Activated CD4-positive, alpha-beta T cell treated with anti-CD3 and anti-CD28 coated beads, Interleukin-2, amount 10 ng/mL, durations not matched to agents 7 days and 5 days (primary cell): Measurements from ENCODE around the gene CUL1. TPM values are rescaled to one million over a fixed set of nuclear protein-coding genes. Genes with fewer than 3 reads are reported as not detected.

Experiments used
- CTCF ChIA-PET: fragments of 350-600 bp; sonication (Branson Sonifier 250); formaldehyde crosslinking; loops from one replicate; lab custom pipeline; 2021; ENCODE audit warnings: antibody characterized with exemption; lab: Charles Lee
- POLR2A ChIA-PET: fragments of 350-600 bp; sonication (Branson Sonifier 250); formaldehyde crosslinking; loops from one replicate; lab custom pipeline; 2021; ENCODE audit warnings: antibody characterized with exemption; lab: Charles Lee
- DNase-seq: peaks from one replicate; pipeline ENCODE4 v3.0.0-alpha.2; 2020
- H3K27ac Mint-ChIP-seq: one replicate; pipeline ENCODE4 v1.8.0; 2021; ENCODE audit warnings: mild to moderate bottlenecking, moderate library complexity, mixed read lengths
- H3K27me3 Mint-ChIP-seq: one replicate; pipeline ENCODE4 v1.8.0; 2021; ENCODE audit warnings: mixed read lengths
- H3K36me3 Mint-ChIP-seq: one replicate; pipeline ENCODE4 v1.8.0; 2021; ENCODE audit warnings: low read depth, mixed read lengths
- H3K4me1 Mint-ChIP-seq: one replicate; pipeline ENCODE4 v1.8.0; 2021; ENCODE audit warnings: mixed read lengths
- H3K4me3 Mint-ChIP-seq: one replicate; pipeline ENCODE4 v1.8.0; 2021; ENCODE audit warnings: mild to moderate bottlenecking, moderate library complexity, mixed read lengths
- H3K9me3 Mint-ChIP-seq: one replicate; pipeline ENCODE4 v1.8.0; 2021; ENCODE audit warnings: mixed read lengths
- total RNA-seq, 2 experiments: library from RNA; stranded (reverse); gene quantifications; one replicate each; pipeline ENCODE4 v1.2.3, GENCODE V29; 2021

CUL1 gene
- total RNA-seq, 2 experiments from 2014 or later, result 51.9 to 57.8 TPM

DNA sequence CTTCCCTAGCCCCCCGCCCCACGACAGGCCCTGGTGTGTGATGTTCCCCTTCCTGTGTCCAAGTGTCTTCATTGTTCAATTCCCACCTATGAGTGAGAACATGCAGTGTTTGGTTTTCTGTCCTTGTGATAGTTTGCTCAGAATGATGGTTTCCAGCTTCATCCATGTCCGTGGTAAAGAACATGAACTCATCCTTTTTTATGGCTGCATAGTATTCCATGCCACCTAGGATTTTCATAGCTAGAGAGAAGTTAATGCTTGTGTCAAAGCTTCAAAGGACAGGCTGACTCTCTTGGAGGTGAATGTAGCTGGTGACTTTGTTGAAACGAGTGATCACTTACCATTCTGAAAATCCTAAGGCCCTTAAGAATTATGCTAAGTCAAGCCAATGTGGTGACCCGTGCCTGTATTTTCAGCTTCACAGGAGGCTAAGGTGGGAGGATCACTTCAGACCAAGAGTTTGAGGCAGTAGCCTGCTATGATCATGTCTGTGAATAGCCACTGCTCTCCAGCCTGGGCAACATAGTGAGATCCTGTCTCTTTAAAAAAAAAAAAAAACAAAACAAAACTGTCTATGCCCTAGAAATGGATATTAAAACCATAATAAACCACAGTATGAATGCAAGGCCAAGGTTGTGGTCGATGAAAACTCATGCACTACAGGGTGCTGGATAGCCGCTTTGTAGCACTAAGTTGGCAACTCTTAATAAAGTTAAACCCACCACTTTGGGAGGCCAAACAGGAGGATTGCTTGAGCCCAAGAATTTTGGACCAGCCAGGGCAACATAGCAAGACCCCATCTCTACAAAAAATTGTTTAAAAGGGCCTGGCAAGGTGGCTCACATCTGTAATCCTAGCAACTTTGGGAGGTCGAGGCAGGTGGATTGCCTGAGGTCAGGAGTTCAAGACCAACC lies 52.0 kb downstream of the CUL1 start:
- H3K4me3 Mint-ChIP-seq, result no peak overlapping the region
- DNase-seq, result no peak
- H3K27me3 Mint-ChIP-seq, result no peaks in the 10 kb centered on the region
- peaks cover 2% of the 10 kb centered on the region for H3K9me3 Mint-ChIP-seq
- H3K4me1 Mint-ChIP-seq, result peaks cover 15% of the 10 kb centered on the region
- ChIA-PET POLR2A (no interaction called here), CTCF (interaction anchor here (0.8 kb wide), 1 partner anchor 10 kb away, joined by 3 read pairs; no protein-coding TSS in a partner anchor)
- no peak overlapping the region for H3K27ac Mint-ChIP-seq
- H3K36me3 Mint-ChIP-seq, result peaks cover 32% of the 10 kb centered on the region

DNA sequence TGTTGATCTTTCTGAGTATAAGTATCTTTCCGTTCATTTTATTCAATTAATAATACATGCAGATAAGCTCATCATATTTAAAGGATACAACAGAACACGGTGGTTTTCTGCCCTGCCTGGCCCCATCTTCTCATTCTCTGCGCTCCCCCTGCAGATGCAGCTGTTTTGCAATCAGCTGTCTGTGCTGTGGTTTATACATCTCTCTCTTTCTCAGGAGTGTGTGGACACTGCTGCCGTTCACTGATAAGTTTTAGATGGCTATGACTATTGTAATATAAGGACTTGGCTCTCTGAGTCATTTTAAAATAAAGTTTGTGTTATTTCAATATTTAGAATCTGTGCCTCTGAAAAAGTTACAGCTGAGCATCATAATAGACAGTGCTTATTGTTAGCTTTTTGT lies 54.5 kb downstream of the CUL1 start:
- Mint-ChIP-seq H3K4me1 (peaks cover 8% of the 10 kb centered on the region), H3K27ac (no peak overlapping the region), H3K36me3 (peaks cover 46% of the 10 kb centered on the region), H3K9me3 (peaks cover 2% of the 10 kb centered on the region), H3K27me3 (no peaks in the 10 kb centered on the region), H3K4me3 (no peak overlapping the region)
- ChIA-PET POLR2A (no interaction called here), CTCF (no interaction called here)
- no peak for DNase-seq

DNA sequence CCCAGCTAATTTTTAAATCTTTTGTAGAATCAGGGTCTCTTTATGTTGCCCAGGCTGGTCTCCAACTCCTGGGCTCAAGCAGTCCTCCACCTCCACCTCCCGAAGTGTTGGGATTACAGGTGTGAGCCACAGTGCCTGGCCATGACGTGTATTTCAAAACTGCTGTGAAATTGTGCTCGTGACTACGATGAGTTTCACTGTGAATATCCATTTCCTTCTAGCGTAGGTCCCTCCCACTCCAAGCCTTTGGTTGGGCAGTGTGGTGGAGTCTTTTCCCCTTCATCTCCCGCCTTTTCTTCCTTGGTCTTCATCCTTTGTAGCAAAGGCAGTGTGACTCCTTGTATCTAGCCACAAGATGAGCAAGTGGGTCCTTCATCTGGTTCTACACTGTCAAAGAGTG lies 56.2 kb downstream of the CUL1 start:
- DNase-seq, result no peak
- no peaks in the 10 kb centered on the region for H3K27me3 Mint-ChIP-seq
- no peaks in the 10 kb centered on the region for H3K9me3 Mint-ChIP-seq
- ChIA-PET POLR2A (interaction anchor here (0.6 kb wide), 1 partner anchor 105 kb away, joined by 4 read pairs; no protein-coding TSS in a partner anchor), CTCF (interaction anchor here (0.9 kb wide), 1 partner anchor 8 kb away, joined by 3 read pairs; no protein-coding TSS in a partner anchor)
- H3K27ac Mint-ChIP-seq, result peak overlapping the region; percentile 78
- peaks cover 42% of the 10 kb centered on the region for H3K36me3 Mint-ChIP-seq
- H3K4me3 Mint-ChIP-seq, result no peak overlapping the region
- H3K4me1 Mint-ChIP-seq, result peaks cover 8% of the 10 kb centered on the region

DNA sequence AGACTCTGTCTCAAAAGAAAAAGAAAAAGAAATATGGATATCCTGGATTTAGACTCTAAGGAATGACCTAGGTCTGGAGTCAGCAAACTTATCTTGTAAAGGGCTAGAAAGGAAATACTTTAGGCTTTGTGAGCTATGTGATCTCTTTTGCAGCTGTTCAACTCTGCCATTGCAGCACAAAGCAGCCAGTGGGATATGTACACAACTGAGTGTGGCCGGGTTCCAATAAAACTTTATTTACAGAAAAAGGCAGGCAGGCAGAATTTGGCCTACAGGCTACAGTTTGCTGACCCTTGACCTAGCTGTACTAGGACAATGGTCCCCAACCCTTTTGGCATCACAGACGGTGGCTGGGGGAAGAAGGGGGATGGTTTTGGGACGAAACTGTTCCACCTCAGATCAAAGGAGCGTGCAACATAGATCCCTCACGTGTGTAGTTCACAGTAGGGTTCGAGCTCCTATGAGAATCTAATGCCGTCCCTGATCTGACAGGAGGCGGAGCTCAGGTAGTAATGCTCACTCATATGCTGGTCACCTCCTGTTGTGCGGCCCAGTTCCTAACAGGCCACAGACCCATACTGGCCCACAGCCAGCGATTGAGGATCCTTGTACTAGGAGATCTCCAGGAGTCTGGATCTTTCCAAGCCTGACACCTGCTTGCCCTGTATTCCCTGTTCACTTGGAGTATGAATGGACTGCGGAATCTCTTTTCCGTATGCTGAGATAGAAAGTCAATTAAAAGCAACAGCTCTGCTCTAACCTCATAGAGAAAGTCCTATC lies 63.0 kb downstream of the CUL1 start:
- H3K27ac Mint-ChIP-seq, result no peak overlapping the region
- H3K27me3 Mint-ChIP-seq, result no peaks in the 10 kb centered on the region
- H3K4me1 Mint-ChIP-seq, result no peaks in the 10 kb centered on the region
- ChIA-PET POLR2A (no interaction called here), CTCF (interaction anchor here (0.9 to 1.4 kb wide), 3 partner anchors 11 to 51 kb away, joined by 3 to 4 read pairs (median 3); no protein-coding TSS in a partner anchor)
- peaks cover 36% of the 10 kb centered on the region for H3K36me3 Mint-ChIP-seq
- DNase-seq, result no peak
- no peaks in the 10 kb centered on the region for H3K9me3 Mint-ChIP-seq
- H3K4me3 Mint-ChIP-seq, result no peak overlapping the region

DNA sequence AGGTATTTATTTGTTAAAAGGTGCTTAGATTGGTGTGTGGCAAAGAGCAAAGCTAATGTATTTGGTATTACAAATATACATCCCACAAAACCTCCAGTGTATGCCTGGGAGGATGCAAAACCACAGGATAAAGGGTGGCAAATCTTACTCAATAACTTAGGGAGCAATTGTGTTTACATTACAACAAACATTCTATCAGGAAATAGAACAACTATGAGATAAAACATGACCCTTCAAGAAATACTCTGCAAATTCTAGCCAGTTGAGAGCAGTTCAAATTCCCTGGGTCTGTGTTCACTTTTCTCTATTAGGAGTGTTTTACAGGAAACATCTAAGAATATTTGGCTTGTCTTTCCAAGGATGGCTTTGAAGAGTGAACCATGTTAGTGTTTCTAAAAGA lies 64.9 kb downstream of the CUL1 start:
- H3K9me3 Mint-ChIP-seq, result no peaks in the 10 kb centered on the region
- no peak overlapping the region for H3K27ac Mint-ChIP-seq
- POLR2A ChIA-PET, result no interaction called here
- peaks cover 30% of the 10 kb centered on the region for H3K36me3 Mint-ChIP-seq
- CTCF ChIA-PET, result interaction anchor here (1.0 kb wide), 1 partner anchor 10 kb away, joined by 3 read pairs; no protein-coding TSS in a partner anchor
- DNase-seq, result no peak
- no peak overlapping the region for H3K4me3 Mint-ChIP-seq
- no peaks in the 10 kb centered on the region for H3K4me1 Mint-ChIP-seq
- no peaks in the 10 kb centered on the region for H3K27me3 Mint-ChIP-seq

DNA sequence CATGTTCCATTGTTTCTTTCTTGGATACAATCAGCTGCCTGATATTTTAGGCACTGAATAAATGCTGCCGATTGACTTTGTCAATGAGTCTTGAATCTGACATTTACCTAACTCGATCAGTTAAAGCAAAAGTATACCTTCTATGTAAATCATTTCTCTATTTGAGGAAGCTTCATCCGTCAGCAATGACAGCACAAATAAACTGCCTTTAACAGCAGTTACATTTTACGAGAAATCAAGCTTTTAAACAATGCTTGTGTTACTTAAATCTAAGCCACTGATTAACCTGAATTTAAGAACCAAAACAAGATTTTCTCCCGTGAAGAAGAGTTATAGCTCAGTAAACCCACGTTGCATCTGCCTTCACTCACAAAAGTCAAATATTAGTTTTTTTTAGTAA lies 71.3 kb downstream of the CUL1 start:
- ChIA-PET CTCF (interaction anchor here (1.6 kb wide), 1 partner anchor 17 kb away, joined by 3 read pairs; no protein-coding TSS in a partner anchor), POLR2A (no interaction called here)
- DNase-seq, result no peak
- Mint-ChIP-seq H3K9me3 (no peaks in the 10 kb centered on the region), H3K36me3 (peaks cover 28% of the 10 kb centered on the region), H3K4me3 (no peak overlapping the region), H3K27me3 (no peaks in the 10 kb centered on the region), H3K27ac (no peak overlapping the region), H3K4me1 (peaks cover 27% of the 10 kb centered on the region)

DNA sequence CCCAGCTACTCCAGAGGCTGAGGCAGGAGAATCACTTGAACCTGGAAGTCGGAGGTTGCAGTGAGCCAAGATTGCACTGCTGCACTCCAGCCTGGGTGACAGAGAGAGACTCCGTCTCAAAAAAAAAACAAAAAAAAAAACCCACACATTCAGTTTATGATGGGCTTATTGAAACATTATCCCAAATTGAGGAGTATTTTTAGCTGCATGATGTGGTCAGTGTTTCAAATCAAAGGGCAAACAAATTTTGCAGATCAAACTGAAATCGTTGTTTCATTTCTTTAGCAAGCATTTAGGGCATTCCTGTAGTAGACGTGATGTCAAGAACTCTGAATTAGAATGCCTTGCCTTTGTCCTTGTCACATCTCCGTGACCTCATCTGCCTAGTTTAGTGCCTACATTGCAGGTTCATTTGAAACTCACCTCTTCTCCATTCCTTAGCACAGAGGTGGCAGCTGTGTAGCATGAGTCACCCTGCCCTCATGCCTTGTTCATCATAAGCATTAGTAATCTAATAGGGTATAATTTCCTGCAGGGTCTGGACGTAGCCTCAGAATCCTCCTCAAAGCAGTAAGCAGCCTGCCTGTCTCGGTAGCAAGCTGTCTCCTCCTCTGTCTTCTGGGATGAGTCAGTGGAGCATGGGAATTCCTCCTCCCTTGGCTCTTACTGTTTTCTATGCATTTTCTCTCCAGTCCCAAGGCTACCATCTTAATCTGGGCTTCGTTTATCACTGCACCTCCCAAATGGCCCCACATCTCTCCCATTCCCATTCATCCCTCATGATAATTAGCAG lies 73.8 kb downstream of the CUL1 start:
- Mint-ChIP-seq H3K9me3 (no peaks in the 10 kb centered on the region), H3K4me3 (peak overlapping the region; percentile 6), H3K27me3 (no peaks in the 10 kb centered on the region), H3K4me1 (peaks cover 33% of the 10 kb centered on the region), H3K27ac (peak overlapping the region; percentile 91), H3K36me3 (peaks cover 36% of the 10 kb centered on the region)
- DNase-seq, result no peak
- POLR2A ChIA-PET, result interaction anchor here (0.6 kb wide), 1 partner anchor 205 kb away, joined by 3 read pairs; no protein-coding TSS in a partner anchor
- CTCF ChIA-PET, result interaction anchor here (0.6 to 1.5 kb wide), 3 partner anchors 12 to 144 kb away, joined by 3 read pairs; no protein-coding TSS in a partner anchor

DNA sequence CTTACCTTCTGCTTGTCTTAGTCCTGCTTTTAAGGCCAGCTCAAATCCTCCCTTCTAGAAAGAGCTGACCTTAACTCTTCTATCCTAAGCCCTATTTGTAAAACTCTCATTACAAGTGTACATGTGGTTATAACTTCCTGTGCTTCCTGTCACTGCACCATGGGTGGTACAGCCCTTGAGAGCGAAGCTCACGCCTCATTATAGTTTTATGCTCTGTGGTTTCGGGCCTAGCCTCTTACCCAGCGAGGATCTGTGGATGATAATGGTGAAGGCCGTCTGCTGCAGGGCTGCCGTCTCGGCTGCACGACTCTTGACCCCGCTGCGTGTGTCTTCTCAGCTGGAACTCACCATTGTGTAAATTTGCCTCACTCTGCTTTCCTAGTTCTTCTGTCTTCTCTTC lies 74.6 kb downstream of the CUL1 start:
- H3K27ac Mint-ChIP-seq, result peak overlapping the region; percentile 91
- CTCF ChIA-PET, result interaction anchor here (0.5 to 1.2 kb wide), 7 partner anchors 10 to 194 kb away, joined by 3 to 4 read pairs (median 3); partner anchors contain the start of gene CUL1
- H3K4me3 Mint-ChIP-seq, result peak overlapping the region; percentile 10
- H3K4me1 Mint-ChIP-seq, result peaks cover 33% of the 10 kb centered on the region
- peaks cover 33% of the 10 kb centered on the region for H3K36me3 Mint-ChIP-seq
- peak; percentile 62 for DNase-seq
- H3K9me3 Mint-ChIP-seq, result no peaks in the 10 kb centered on the region
- POLR2A ChIA-PET, result interaction anchor here (0.5 to 0.6 kb wide), 2 partner anchors 51 to 191 kb away, joined by 3 read pairs; no protein-coding TSS in a partner anchor
- no peaks in the 10 kb centered on the region for H3K27me3 Mint-ChIP-seq

DNA sequence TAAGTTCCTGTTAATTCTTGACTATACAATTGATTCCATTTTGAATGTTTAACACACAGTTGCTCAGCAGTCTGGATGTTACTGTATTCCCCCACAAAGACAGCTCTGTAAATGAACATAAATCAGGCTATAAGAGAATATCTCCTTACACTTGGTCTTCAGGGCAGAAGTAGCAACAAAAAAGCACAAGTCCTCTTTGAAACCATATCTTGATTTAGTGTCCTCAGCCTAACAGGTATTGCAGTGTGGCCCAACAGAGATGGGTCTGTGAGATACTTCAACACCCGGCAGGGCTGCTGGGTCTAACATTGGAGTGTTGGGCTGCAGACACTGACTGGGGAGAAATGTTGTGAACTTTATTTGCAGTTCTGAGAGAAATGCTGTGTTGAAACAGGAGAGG lies 75.8 kb downstream of the CUL1 start:
- H3K36me3 Mint-ChIP-seq, result peaks cover 33% of the 10 kb centered on the region
- H3K4me3 Mint-ChIP-seq, result no peak overlapping the region
- ChIA-PET POLR2A (no interaction called here), CTCF (interaction anchor here (0.6 to 1.2 kb wide), 4 partner anchors 11 to 199 kb away, joined by 3 to 5 read pairs (median 4); partner anchors contain the start of gene CUL1)
- H3K9me3 Mint-ChIP-seq, result no peaks in the 10 kb centered on the region
- H3K27me3 Mint-ChIP-seq, result no peaks in the 10 kb centered on the region
- no peak overlapping the region for H3K27ac Mint-ChIP-seq
- H3K4me1 Mint-ChIP-seq, result peaks cover 33% of the 10 kb centered on the region
- DNase-seq, result no peak

DNA sequence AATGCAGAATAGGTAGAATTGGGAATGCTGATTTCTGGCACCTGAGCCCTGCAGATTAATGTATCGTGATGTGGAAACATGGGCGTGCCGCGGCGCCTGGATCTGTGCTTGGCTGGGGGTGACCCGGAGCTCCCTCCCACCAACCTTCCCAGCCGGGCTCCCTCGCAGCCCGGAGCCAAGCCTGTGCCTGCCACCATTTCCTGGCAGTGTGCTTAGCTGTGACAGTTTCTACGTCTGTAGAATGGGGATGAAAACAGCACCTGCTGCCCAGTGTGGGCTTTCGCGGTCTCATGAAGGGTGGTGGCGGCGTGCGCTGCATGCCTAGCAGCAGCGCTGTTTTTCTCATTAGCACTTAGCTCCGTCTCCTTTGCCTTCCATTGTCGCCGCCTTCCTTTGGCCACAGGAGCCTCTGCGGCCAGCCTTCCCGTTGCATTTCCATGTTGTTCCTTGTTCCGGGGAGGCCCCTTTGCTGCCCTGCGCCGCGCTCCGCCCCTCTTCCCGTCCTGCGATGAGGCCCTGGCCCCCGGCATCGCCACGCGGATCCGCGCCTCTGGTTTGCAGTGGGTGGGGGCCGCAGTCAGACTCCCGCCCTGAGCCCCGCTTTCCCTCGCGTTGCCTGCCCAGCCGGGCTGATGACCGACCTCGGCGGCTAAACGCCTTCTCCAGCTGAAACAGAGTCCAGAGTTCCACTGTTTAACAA lies 84.2 kb downstream of the CUL1 start:
- DNase-seq, result no peak

DNA sequence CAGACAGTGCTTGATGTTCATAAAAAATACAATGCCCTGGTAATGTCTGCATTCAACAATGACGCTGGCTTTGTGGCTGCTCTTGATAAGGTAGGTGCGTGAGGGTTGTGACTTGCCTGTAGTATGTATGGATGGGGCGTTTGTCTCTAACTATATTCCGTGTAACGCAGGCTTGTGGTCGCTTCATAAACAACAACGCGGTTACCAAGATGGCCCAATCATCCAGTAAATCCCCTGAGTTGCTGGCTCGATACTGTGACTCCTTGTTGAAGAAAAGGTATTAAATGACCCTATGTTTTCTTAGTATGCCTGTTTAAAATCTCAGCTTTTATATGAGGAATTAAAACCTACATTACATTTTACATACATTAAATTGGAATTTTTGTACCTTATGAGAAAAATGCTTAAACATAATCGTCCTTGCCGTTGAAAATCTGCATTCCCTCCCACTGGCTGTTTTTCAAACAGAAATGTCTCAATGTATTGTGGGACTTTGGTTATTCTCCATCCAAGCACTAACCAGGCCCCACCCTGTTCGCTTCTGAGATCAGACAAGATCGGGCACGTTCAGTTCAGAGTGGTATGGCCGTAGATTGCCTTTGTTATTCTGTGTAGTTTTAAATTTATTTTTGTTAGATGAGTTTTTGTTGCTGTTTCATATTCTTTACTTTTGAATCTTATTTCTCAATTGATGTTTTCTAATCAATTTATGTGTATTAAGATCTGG lies 85.3 kb downstream of the CUL1 start:
- CTCF ChIA-PET, result no interaction called here
- Mint-ChIP-seq H3K27me3 (no peaks in the 10 kb centered on the region), H3K4me3 (no peak overlapping the region), H3K9me3 (no peaks in the 10 kb centered on the region), H3K36me3 (peaks cover 42% of the 10 kb centered on the region), H3K27ac (no peak overlapping the region), H3K4me1 (no peaks in the 10 kb centered on the region)
- POLR2A ChIA-PET, result no interaction called here
- no peak for DNase-seq

More for the DNA sequence above, 84.2 kb downstream of the CUL1 start:
- Mint-ChIP-seq H3K4me3 (no peak overlapping the region), H3K4me1 (no peaks in the 10 kb centered on the region), H3K9me3 (no peaks in the 10 kb centered on the region), H3K27ac (no peak overlapping the region), H3K27me3 (no peaks in the 10 kb centered on the region), H3K36me3 (peaks cover 39% of the 10 kb centered on the region)
- CTCF ChIA-PET, result no interaction called here
- POLR2A ChIA-PET, result no interaction called here
